Nephron (organoid): Measurements from ENCODE around the gene ITPR1.

ENCODE experiments used
- H3K27ac Mint-ChIP-seq, 3 experiments: 2 replicates each; pipeline ENCODE4 v1.8.0; 2020; ENCODE audit warnings: mixed read lengths in 3 of 3, mild to moderate bottlenecking in 2 of 3, moderate library complexity in 1 of 3
- H3K27me3 Mint-ChIP-seq: 2 replicates; pipeline ENCODE4 v1.8.0; 2021; ENCODE audit warnings: low read depth, mild to moderate bottlenecking, moderate library complexity, mixed read lengths
- H3K36me3 Mint-ChIP-seq: 2 replicates; pipeline ENCODE4 v1.8.0; 2020; ENCODE audit warnings: low read depth, mixed read lengths
- H3K4me1 Mint-ChIP-seq: 2 replicates; pipeline ENCODE4 v1.8.0; 2020; ENCODE audit warnings: mixed read lengths
- H3K4me3 Mint-ChIP-seq, 3 experiments: 2 replicates each; pipeline ENCODE4 v1.8.0; 2020; ENCODE audit warnings: mild to moderate bottlenecking in 3 of 3, mixed read lengths in 3 of 3, moderate library complexity in 2 of 3
- H3K9me3 Mint-ChIP-seq: 2 replicates; pipeline ENCODE4 v1.8.0; 2020; ENCODE audit warnings: mixed read lengths
- CTCF ChIP-seq, 3 experiments: fragments of 200-600 bp; sonication (generic); IDR thresholded peaks; one replicate each; pipeline ENCODE4 v1.5.0; 2021; ENCODE audit warnings: antibody characterized with exemption in 3 of 3; ENCODE audit not compliant: unreplicated experiment in 3 of 3

Gene ITPR1

GRCh38 chr3:4741106-4741403, 247.9 kb downstream of the ITPR1 start:
- peak overlapping the region; percentile 64 to 93 (median 74) for H3K27ac Mint-ChIP-seq
- peaks cover 74% of the 10 kb centered on the region for H3K36me3 Mint-ChIP-seq
- TF ChIP-seq CTCF (IDR thresholded peaks at IDR 0.05; ENCODE audit: unreplicated experiment in 3 of 3): no peak
- peaks cover 30% of the 10 kb centered on the region for H3K4me1 Mint-ChIP-seq
- H3K9me3 Mint-ChIP-seq: no peaks in the 10 kb centered on the region
- no peak overlapping the region for H3K4me3 Mint-ChIP-seq
- no peaks in the 10 kb centered on the region for H3K27me3 Mint-ChIP-seq

GRCh38 chr3:4741404-4742307, 248.5 kb downstream of the ITPR1 start:
- Mint-ChIP-seq H3K36me3 (peaks cover 74% of the 10 kb centered on the region), H3K27me3 (no peaks in the 10 kb centered on the region), H3K9me3 (no peaks in the 10 kb centered on the region), H3K4me1 (peaks cover 30% of the 10 kb centered on the region), H3K27ac (peak overlapping the region; percentile 64 to 93 (median 74)), H3K4me3 (no peak overlapping the region)
- TF ChIP-seq CTCF (IDR thresholded peaks at IDR 0.05; ENCODE audit: unreplicated experiment in 3 of 3): no peak

GRCh38 chr3:4742359-4742758, 249.2 kb downstream of the ITPR1 start:
- H3K27me3 Mint-ChIP-seq: no peaks in the 10 kb centered on the region
- no peak overlapping the region for H3K4me3 Mint-ChIP-seq
- no peak overlapping the region for H3K27ac Mint-ChIP-seq
- H3K9me3 Mint-ChIP-seq: no peaks in the 10 kb centered on the region
- peaks cover 74% of the 10 kb centered on the region for H3K36me3 Mint-ChIP-seq
- no peak for TF ChIP-seq CTCF (IDR thresholded peaks at IDR 0.05; ENCODE audit: unreplicated experiment in 3 of 3)
- H3K4me1 Mint-ChIP-seq: peaks cover 30% of the 10 kb centered on the region

- no peaks in the 10 kb centered on the region for H3K27me3 Mint-ChIP-seq
- peaks cover 72% of the 10 kb centered on the region for H3K36me3 Mint-ChIP-seq
- H3K4me3 Mint-ChIP-seq: no peak overlapping the region
- H3K4me1 Mint-ChIP-seq: peaks cover 30% of the 10 kb centered on the region
- H3K9me3 Mint-ChIP-seq: no peaks in the 10 kb centered on the region
- no peak for TF ChIP-seq CTCF (IDR thresholded peaks at IDR 0.05; ENCODE audit: unreplicated experiment in 3 of 3)
- peak overlapping the region; percentile 1 to 30 (median 12) for H3K27ac Mint-ChIP-seq
Observed at GRCh38 chr3:4743371-4743770, 250.2 kb downstream of the ITPR1 start.

- TF ChIP-seq CTCF (IDR thresholded peaks at IDR 0.05; ENCODE audit: unreplicated experiment in 3 of 3): no peak
- H3K4me1 Mint-ChIP-seq: peaks cover 30% of the 10 kb centered on the region
- peak overlapping the region in 2 of 3 experiments; percentile 66 for H3K27ac Mint-ChIP-seq
- H3K36me3 Mint-ChIP-seq: peaks cover 73% of the 10 kb centered on the region
- H3K4me3 Mint-ChIP-seq: no peak overlapping the region
- H3K9me3 Mint-ChIP-seq: no peaks in the 10 kb centered on the region
- no peaks in the 10 kb centered on the region for H3K27me3 Mint-ChIP-seq
Observed at GRCh38 chr3:4744405-4745234, 251.5 kb downstream of the ITPR1 start.
